NCI-H2196 treated with DMSO at 0.1 percent for 48 hours (cell line): Measurements from ENCODE around the gene SPATA12.

Experiments used
- DNase-seq: peaks from one replicate; lab custom pipeline; 2025; ENCODE audit not compliant: unreplicated experiment; lab: John Stamatoyannopoulos, UW

Gene SPATA12

DNA sequence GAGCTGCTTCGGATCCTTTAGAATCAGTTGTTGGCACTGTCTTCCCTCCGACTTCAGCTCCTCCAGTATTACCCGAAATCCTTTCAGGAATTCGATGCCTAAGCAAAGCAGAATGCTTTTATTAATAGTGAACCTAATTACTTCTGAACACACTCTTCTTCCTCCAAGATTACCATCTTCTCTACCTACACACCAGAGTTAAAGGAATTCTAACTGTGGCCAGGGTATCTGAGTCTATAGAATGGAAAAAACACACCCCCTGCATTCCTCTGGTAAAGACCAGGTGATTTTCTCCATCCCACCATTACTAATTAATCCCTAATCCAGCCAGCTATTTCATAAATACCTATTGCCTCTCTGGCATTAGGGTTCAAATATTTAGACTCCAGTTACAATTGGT is 49.8 kb downstream of the SPATA12 start:
- DNase-seq: no peak

DNA sequence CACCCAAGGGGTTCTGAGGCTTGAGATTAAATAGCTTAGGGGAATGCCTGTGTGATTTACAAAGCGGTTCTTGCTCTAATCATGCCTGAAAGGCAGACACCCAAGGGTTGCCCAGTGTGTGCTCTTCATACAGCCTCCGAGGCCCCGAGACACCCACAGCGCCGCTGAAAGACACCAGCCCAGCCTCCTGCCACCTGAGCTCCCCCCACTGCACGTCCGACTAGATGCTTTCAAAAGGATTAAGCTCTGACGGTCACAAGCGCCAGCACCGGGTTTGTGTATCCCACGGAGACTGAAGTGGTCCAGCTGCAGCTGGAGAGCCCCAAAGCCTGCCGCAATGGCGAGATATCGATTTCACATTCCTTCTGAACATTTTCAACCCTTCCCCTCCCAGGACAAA is 50.3 kb downstream of the SPATA12 start:
- DNase-seq: no peak

DNA sequence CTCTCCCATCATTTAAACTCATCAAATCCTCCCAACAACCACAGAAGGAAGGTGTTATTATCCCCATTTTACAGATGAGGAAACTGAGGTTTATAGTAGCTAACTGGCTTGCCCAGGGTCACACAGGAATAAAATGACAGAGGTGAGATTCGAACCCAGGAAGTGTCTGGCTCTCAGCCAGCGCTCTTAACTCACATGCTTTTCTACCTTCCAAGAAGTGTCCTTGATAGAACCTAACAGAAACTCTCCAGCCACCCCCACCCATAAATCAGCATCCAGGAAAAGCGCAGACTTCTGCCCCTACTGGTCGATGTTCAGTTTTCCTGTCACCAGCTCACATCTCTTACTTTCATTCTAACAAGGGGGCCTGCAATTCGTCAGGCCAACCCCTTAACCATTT is 51.7 kb downstream of the SPATA12 start:
- DNase-seq: no peak

DNA sequence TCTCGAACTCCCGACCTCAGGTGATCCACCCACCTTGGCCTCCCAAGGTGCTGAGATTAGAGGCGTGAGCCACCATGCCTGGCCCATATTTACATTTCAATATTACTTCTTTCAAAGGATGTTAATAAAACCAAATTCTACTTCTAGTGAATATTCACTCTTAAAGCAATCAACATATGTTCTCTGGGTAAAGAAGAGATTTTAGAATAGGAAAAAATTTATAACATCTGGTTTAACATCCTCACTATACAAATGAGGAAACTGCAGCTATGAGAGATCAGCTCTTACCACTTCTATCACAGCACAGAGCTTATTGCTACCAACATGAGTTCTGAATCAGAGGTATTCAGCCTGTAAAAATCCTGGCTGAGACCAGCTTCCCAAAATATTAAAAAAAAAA is 56.0 kb downstream of the SPATA12 start:
- DNase-seq: no peak

DNA sequence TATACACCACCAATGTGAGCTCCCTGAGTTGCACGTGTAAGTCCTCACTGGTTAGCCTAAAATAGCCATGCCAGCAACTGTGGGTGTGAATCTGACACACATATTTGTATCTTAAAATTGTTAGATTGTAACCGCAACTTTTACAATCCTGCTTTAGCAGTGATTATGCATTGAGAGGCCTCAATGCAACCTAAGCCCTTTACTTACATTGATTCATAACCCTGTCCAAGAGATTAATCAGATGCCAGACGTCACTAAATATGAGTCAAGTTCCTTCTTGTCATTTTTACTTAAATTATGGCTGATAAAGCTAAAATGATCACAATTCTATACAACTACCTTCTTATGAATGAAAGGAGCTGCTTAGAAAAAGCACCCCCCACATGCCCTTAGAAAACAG is 57.8 kb downstream of the SPATA12 start:
- no peak for DNase-seq

DNA sequence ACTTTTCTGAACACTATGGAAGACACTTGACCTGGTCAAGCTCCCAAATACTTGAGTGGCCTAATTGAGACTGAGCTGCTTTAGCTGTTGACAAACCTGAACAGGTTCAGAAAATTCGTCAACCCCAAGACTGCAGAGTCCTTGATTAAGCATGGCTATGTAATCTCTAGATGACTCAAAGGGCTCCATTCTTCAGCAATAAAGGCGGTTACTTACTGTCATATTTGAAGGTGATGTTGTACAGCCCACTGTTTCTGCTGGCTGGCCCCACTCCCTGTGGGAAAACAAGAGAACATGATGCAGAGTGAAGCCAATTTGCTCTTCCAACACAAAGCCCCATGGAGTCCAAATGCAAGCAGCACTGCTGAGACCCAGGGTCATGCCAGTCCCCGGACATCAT is 59.6 kb downstream of the SPATA12 start:
- no peak for DNase-seq

DNA sequence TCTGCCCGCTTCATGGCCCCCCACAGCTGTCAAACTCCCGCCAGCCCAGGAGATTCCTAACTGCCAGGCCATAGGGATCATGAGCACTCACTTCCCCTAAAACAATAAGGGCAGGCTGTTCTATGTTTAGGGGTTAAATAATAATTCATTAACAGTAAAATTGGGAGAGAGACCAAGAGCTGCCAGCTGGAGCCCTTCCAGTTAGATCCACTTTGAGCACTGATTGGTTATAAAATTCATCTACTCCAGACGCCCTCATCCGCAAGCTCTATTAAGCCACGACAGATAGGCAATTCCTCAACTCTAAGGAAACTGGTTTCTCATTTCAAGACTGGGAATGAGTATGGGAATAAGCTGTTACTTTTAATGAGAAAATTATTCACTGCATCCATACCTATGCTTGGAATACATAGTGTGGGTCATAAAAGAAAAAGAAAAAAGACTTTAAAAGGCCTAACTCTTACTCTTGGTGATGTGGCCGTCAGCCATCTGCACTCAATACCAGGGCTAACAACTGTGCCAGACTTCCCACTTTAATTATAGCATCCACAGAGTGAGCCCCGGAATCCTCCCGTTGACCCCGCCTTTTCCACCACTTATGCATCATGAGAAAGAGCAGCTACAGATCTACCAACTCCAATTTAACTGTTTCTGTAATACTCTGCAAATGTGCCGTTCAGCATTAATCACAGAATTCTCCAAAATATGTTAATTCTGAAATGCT is 60.1 kb downstream of the SPATA12 start:
- no peak for DNase-seq
